PC-3 (cell line): Measurements from ENCODE around the gene EXD3.

ENCODE experiments used
- CTCF ChIP-seq: fragments of 300-600 bp; sonication (generic); conservative IDR thresholded peaks from 2 replicates; pipeline ENCODE4 v1.5.1; 2017; ENCODE audit warnings: antibody characterized with exemption, low read depth, mild to moderate bottlenecking, low read length
- EZH2 ChIP-seq: fragments of 300-600 bp; sonication (generic); IDR thresholded peaks from one replicate; pipeline ENCODE4 v1.6.1; 2017; ENCODE audit warnings: antibody characterized with exemption, mild to moderate bottlenecking, low read length; ENCODE audit not compliant: unreplicated experiment

GRCh38 chr9:137307255-137308056 lies 115.5 kb downstream of the EXD3 start:
- TF ChIP-seq CTCF (no peak), EZH2 (no peak)
